ENCODE data around the gene SEMA6C. TPM values are rescaled to one million over a fixed set of nuclear protein-coding genes. Genes with fewer than 3 reads are reported as not detected.
A peak's percentile ranks its signal among the peaks of the same experiment; 100 is the strongest.
"Not testable (repeated sequence)": the region's sequence is repeated elsewhere in the genome, so short reads cannot be mapped to it uniquely, and the experiment has no call there.

Gene SEMA6C
- total RNA-seq, 4 donors from 2014 or later: 2.5 to 5.9 (median 3.4) TPM

GRCh38 chr1:151189637-151190445, 43.4 kb upstream of the SEMA6C start, which contains the start of gene VPS72:
Gene VPS72 (minus strand): TSS chr1:151190197. CDS start chr1:151190121, 76 bp downstream.
- intact Hi-C loops (cut with DNase I): no loop called here
- Histone ChIP-seq H3K27me3 (no peaks in the 10 kb centered on the region), H3K36me3 (peaks cover 9% of the 10 kb centered on the region in 2 donors), H3K4me3 (replicated peaks in 1 of 3) (peak within 1 kb of the TSS; percentile 60 to 80 (median 77)), H3K4me1 (peaks cover 13 to 15% of the 10 kb centered on the region in 2 donors), H3K9me3 (no peaks in the 10 kb centered on the region), H3K27ac (peak within 1 kb of the TSS; percentile 48 to 72 (median 55))
- peak; percentile 85 to 86 for DNase-seq
- TF ChIP-seq, protein P1, sequence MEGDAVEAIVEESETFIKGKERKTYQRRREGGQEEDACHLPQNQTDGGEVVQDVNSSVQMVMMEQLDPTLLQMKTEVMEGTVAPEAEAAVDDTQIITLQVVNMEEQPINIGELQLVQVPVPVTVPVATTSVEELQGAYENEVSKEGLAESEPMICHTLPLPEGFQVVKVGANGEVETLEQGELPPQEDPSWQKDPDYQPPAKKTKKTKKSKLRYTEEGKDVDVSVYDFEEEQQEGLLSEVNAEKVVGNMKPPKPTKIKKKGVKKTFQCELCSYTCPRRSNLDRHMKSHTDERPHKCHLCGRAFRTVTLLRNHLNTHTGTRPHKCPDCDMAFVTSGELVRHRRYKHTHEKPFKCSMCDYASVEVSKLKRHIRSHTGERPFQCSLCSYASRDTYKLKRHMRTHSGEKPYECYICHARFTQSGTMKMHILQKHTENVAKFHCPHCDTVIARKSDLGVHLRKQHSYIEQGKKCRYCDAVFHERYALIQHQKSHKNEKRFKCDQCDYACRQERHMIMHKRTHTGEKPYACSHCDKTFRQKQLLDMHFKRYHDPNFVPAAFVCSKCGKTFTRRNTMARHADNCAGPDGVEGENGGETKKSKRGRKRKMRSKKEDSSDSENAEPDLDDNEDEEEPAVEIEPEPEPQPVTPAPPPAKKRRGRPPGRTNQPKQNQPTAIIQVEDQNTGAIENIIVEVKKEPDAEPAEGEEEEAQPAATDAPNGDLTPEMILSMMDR (IDR thresholded peaks at IDR 0.05): peak in 4 of 6 experiments; percentile 13 to 31 (median 19)
- TF ChIP-seq POLR2A (IDR thresholded peaks at IDR 0.05): peak in 1 of 2 donors; percentile 61
- WGBS, 2 donors: 0 to 1% methylated on average over 42 of the region's 42 CpGs

DNA sequence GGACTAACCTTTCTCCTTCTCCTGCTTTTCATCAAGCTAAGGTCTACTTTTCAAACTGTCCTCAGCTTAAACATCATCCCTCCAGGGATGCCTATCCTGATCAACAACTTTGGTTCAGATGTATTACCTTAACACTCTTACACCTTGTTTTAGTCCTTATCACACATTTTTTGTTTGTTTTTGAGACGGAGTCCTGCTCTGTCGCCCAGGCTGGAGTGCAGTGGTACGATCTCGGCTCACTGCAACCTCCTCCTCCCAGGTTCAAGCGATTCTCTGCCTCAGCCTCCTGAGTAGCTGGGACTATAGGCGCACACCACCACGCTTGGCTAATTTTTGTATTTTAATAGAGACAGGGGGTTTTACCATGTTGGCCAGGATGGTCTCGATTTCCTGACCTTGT, 42.2 kb upstream of the SEMA6C start:
- H3K27ac ChIP-seq; H3K9me3 ChIP-seq; H3K27me3 ChIP-seq; DNase-seq; intact Hi-C loops (cut with DNase I): not testable (repeated sequence)
- Histone ChIP-seq H3K4me3 (replicated peaks in 1 of 3) (peak overlapping the region in 1 of 3 donors; percentile 60), H3K4me1 (peaks cover 11 to 15% of the 10 kb centered on the region in 2 donors), H3K36me3 (peaks cover 21% of the 10 kb centered on the region in 2 donors)
- WGBS, 2 donors: 59 to 61% methylated on average over 8 of the region's 8 CpGs

DNA sequence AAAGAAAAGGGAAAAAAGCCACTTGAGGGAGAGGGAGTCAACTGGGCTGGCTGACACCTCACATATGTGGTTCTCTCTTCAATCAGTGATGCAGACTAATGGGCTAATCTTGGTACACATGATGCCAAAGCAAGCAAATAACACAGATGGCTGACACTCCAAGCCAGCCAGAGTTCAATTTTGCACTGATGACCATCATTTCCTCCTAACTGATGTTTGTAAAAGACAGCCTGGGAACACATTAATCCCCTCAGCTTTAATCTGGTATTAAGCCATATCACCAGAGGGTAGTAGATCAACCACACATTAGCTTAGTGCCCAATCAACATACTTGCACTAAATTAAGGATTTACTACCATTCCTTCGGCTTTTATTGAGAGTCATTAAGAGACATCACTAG, 40.8 kb upstream of the SEMA6C start:
- Histone ChIP-seq H3K4me3 (replicated peaks in 1 of 3) (no peak overlapping the region), H3K27ac (no peak overlapping the region), H3K36me3 (peaks cover 32% of the 10 kb centered on the region in 2 donors), H3K27me3 (no peaks in the 10 kb centered on the region), H3K9me3 (no peaks in the 10 kb centered on the region), H3K4me1 (peaks cover 11 to 15% of the 10 kb centered on the region in 2 donors)
- DNase-seq: no peak
- intact Hi-C loops (cut with DNase I): no loop called here
- 92 to 100% methylated on average over 1 of the region's 1 CpG for WGBS, 2 donors
- TF ChIP-seq, protein P1 (IDR thresholded peaks at IDR 0.05): no peak
- TF ChIP-seq POLR2A (IDR thresholded peaks at IDR 0.05): no peak

DNA sequence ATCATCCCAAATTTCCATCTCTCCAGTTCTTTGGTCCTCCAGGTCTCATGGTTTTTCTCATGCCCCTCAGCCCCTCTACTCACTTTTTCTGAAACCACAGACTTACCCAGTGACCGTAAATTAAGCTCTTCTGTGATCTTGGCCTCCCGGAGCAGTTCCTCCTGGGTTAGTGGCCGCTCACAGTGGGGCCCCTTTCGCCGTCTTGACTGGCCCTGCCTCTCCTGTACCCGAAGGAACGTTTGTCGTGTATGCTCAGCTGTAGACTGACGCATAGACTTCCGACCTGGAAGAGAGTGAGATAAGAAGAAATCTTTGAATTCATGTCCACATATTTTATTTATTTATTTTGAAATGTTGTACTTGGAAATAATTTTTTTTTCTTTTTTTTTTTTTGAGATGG, 37.8 kb upstream of the SEMA6C start:
- 96% methylated on average over 10 of the region's 10 CpGs for WGBS, 2 donors
- H3K4me3 ChIP-seq (replicated peaks in 1 of 3): no peak overlapping the region
- DNase-seq: no peak
- no peaks in the 10 kb centered on the region for H3K27me3 ChIP-seq
- H3K27ac ChIP-seq: no peak overlapping the region
- H3K4me1 ChIP-seq: peaks cover 10 to 11% of the 10 kb centered on the region in 2 donors
- intact Hi-C loops (cut with DNase I): no loop called here
- H3K36me3 ChIP-seq: peaks cover 50 to 59% of the 10 kb centered on the region in 2 donors
- no peak for TF ChIP-seq POLR2A (IDR thresholded peaks at IDR 0.05)
- TF ChIP-seq, protein P1 (IDR thresholded peaks at IDR 0.05): no peak
- no peaks in the 10 kb centered on the region for H3K9me3 ChIP-seq

DNA sequence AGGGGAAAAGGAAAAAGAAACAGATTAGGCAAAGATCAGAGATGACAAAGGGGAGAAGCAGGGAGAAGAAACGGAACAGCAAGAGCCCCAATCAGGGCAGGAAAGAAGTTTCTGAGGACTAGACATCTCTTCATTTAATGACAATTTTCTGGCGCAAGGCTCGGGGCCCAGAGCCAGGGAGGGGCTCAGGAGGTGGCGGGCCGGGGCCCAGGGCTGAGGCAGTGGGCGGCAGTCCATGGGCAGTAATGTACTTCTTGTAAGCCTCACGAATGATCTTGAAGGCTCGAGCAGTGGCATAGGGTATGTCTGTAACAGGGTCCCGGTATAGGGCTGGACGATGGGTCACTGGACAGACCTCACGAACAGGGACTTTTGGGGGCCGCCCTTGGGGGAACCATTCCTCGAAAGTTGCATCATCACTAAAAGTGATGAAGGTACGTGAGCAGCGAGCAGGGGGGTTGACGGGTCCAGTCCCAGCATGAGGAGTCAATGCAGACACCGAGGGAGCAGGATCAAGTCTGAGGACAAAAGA, 30.1 kb upstream of the SEMA6C start:
- 96% methylated on average over 17 of the region's 17 CpGs for WGBS, 2 donors
- Histone ChIP-seq H3K9me3 (no peaks in the 10 kb centered on the region), H3K27ac (no peak overlapping the region), H3K36me3 (peaks cover 33 to 60% of the 10 kb centered on the region in 2 donors), H3K4me1 (no peaks in the 10 kb centered on the region), H3K27me3 (no peaks in the 10 kb centered on the region), H3K4me3 (replicated peaks in 1 of 3) (no peak overlapping the region)
- intact Hi-C loops (cut with DNase I): no loop called here
- no peak for TF ChIP-seq POLR2A (IDR thresholded peaks at IDR 0.05)
- TF ChIP-seq, protein P1 (IDR thresholded peaks at IDR 0.05): no peak
- no peak for DNase-seq
